Sciatic nerve (tissue), 2 donors: ENCODE results near the gene PROM2. TPM values are rescaled to one million over a fixed set of nuclear protein-coding genes. Genes with fewer than 3 reads are reported as not detected.
A peak's percentile ranks its signal among the peaks of the same experiment; 100 is the strongest.
"Not testable (repeated sequence)": the region's sequence is repeated elsewhere in the genome, so short reads cannot be mapped to it uniquely, and the experiment has no call there.

Experiments used
- ATAC-seq: fragments of 200-7000 bp; cut with Tn5 transposase; one replicate; pipeline ENCODE4 v1.9.1; 2020; ENCODE audit warnings: mild to moderate bottlenecking, moderate library complexity
- DNase-seq: peaks from one replicate; pipeline ENCODE4 v3.0.0-alpha.2; 2020; ENCODE audit warnings: low spot score
- intact Hi-C: fragments of 100-400 bp; cut with DNase I; formaldehyde crosslinking; loops from one replicate; pipeline ENCODE4 v1.14.2; 2022
- total RNA-seq: library from RNA; stranded (reverse); fragmentation: NEBNext Ultra II Directional; extraction: Animal tissue kit (Norgen Biotek cat#: 25700); gene quantifications from one replicate; pipeline ENCODE4 v1.2.1, GENCODE V29; 2021
- donor health status: DM: no; HTN: no; CAD: no.
- donor health status: DM: no; HTN: no; CAD: no.

PROM2 gene
- total RNA-seq, 1 donor from 2014 or later: 3.0 TPM

DNA sequence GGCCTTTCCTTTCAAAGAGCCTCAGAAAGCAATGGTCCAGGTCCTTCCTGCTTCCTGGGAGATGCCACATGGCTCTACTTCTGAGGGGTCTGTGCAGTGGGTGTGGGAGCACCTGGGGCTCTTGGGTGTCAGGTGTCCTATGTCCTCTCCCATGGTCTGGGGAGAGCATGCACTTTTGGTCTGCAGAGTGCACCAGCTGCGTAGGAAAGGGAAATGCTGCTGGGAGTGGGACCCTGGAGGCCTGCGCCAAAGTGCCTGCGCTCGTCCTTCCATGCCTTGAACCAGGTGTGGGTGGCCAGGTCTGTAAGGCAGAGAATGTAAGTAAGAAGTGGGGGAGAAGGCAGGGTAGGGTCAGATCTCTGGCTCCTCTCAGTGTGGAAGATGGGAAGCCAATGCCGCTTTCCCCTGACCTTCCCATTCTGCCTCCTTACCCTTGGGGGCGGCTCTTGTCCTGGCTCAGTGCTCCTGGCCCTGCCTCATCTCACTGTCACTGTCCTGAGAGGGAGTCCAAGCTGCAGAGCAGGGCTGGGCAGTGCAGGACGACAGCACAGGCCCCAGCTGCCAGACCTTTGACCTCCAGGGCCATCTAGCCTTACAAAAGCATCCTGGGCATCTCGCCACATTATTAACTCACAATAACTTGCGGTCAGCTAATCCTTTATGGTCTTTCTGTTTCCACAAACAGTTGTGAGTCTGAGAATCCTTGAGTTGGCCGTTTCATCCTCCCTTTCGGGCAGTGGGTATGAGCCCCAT, 6.6 kb upstream of the PROM2 start:
- ATAC-seq (peak; percentile 33), DNase-seq (no peak)
- intact Hi-C loops: no loop called here

DNA sequence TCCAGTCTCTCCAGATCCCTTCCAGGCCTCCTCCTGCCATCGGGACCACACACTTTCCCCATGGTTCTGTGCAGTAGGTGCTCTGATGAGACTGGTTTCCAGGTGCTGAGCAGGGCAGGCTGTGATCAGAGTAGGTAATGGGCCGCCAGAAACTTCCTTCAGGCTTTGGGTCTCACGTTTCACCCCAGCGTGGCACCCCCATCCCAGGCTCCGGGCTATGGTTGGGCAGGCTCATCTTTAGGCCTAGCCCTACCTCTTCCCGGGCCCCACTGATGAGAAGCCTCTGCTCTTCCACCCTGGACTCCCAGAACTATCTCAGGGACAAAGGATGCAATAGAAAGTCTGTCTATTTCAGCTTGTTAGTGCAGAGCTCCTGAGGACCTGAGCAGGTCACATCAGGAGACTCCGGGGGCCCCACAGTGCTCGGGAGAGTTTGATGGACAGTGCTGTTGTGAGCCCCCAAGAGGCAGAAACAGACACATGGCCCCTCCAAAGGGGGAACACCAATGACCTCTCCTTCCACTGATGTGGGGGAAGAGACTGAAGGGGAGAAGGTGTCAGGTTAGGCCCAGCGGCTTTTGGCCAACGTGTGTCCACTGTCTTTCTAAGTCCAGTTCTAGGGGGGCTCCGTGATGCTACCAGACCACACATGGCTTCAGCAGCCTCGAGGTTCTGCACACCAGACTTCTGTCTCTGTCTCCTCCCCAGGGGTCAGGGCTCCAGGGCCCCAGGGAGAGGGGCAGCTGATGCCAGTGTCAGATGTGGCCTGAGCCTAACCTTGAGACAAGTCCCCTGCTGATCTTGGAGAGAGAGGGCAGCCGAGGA, 5.8 kb upstream of the PROM2 start:
- ATAC-seq: no peak
- peak; percentile 30 for DNase-seq
- intact Hi-C loops: no loop called here

DNA sequence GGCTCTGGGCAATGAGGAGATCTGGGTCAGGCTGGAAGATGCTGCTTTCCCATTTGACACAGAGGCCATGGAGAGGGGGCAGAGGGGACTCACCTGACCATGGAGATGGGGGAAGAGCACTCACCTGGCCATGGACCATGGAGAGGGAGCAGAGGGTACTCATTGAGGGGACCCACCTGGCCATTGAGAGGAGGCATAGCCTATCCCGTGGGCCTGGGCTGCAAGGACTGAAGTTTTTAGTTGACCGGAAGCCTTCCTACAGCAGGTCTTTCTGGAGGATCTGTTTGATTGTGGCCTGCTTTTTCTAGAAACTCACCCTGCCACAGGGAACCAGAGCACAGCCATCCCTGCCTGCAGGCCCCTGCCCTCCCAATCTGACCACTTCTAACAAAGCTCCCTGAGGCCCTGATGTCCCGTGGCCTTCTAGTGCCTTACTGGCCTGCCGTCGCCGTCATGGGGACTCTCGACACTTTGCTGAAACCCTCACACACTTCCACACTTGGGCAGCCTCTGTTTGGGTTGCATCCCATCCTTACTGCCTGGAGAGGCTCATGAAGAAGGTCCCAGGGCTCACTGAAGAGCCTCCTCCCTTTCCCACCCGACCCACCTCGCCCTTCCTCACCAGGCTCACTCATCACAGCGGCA, 5.1 kb upstream of the PROM2 start:
- intact Hi-C loops: no loop called here
- no peak for DNase-seq
- no peak for ATAC-seq

DNA sequence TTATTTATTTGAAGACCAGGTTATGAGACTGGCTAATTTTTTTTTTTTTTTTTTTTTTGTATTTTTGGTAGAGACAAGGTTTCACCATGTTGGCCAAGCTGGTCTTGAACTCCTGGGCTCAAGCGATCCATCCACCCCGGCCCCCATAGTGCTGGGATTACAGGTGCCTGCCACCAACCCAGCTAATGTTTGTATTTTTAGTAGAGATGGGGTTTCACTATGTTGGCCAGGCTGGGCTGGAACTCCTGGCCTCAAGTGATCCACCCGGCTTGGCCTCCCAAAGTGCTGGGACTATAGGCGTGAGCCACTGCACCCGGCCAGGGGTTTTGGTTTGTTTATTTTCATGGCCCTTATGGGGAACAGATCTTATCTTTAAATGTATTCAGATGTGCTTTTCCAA, 4.5 kb upstream of the PROM2 start:
- intact Hi-C loops, DNase-seq, ATAC-seq: not testable (repeated sequence)

DNA sequence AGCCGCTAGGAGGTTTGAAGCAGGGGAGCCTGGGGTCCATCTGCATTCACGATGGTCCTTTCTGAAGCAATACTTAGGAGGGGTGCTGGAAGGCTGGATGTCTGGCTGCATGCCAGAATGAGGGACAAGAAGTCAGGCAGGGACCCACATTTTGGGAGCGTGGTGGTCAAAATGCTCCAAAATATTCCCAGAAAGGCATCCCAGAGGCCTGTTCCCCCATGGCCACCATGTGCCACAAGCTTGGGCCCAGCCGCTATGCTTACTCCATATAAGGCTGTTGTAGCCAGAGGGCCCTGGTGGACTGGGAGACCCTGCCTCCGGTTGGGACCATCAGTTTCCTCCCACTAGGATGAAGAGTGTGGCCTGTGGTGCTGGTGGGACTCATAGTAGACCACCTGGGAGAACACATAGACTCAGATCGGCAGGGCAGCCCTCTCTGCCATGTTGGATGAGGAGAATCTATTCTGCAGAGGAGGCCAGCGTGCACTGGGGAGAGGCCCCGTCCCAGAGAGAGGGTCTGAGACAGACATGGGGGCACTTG, 3.6 kb upstream of the PROM2 start:
- ATAC-seq (no peak), DNase-seq (peak; percentile 53)
- intact Hi-C loops: no loop called here

DNA sequence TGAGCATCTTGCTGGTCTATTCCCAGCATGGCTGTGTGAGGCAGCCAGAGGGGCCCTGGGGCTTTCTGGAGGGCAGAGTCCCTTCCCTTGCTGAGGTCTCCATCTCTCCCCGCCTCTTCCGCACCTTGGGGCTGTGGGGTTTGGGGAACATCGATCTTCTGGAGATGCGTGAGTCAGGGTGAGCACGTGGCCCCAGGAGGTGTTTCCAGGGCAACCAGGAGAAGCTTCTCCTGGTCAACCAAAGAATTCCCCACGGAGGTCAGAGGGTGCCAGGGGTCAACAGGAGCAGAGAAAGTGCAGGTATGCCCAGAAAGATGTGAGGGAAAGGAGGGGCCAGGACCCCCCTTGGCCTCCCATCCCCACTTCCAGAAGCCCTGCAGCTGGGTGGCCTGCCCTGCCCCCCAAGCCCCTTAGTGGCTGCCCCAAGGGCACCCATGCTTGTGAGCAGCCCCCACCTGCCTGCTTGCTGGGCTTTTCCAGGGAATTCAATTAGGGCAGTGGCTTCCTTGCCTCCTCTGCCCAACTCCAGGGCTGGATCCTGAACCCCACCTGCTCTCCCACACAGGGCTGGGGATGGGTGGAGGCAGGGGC, 2.8 kb upstream of the PROM2 start:
- DNase-seq (peak; percentile 37), ATAC-seq (no peak)
- intact Hi-C loops: no loop called here

DNA sequence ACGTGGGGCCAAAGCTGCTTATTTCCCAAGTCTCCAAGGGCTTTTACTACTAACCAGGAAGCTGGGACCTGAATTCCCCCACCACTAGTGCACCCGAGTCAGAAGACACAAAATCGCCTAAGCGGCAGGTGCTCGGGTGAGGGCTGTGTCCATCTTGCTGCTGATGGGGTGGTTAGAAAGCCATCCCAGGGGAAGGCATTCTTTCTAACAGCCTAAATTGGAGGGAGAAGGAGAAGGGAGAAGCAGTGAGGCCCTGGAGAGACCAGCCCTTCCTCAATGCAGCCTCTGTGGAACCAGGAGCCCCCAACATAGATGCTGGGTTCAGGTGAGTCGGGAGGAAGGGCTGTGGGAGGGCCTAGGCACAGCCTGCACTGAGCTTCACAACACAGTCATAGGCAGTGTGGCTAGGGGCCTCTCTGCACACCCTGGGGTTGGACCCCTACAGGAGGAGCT, 1.9 kb upstream of the PROM2 start:
- DNase-seq: no peak
- no peak for ATAC-seq
- intact Hi-C loops: no loop called here

DNA sequence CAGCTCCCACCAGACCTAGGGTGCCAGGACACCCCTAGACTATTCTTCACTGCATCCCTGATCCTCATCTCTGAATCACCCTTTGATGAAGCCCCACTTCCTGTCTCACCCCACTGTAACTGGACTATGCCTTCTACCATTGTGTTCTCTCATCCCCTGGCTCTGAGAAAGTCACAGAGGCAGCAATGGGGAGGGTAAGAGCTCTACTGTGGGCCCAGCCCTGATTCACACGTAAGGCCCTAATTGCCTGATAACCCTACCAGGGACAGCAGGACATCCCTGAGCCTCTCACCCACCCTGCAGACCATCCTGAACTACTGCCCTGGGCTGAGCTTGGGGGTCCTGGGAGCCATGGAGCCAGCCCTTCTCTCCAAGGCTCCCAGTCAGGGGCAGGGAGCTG, 1.5 kb upstream of the PROM2 start:
- intact Hi-C loops: no loop called here
- no peak for DNase-seq
- ATAC-seq: no peak

DNA sequence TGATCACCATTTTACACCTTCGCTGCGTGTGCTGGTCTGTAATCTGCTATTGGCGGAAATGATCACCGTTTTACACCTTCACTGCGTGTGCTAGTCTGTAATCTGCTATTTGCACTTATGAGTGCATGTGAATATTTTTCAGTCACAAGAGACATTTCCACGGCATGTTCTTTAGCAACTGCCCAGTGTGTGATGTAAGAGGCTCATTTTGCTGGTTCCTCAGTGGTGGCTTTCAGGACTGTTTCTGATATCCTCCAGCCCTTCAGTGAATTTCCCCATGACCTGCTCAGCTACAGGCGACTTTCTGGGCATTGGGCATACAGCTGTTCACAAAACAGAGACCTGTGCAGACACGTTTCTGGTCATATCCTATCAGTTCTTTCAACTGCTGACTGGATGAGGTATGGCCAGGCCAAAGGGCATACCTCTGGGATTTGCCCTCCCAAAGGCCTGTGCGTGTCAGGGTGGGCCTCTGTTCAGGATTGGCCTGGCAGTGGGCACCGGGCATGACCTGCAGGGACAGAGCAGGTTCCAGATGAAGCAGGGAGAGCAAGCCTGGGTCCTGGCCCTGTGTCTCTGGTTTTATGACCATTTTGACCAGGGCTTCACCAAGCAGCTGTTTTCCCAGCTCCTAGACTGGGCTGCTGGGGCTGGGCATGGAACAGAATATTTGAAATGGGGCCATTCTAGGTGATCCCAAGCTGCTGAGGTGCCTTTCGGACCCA, 521 bp upstream of the PROM2 start:
- ATAC-seq (no peak), DNase-seq (peak; percentile 37)

DNA sequence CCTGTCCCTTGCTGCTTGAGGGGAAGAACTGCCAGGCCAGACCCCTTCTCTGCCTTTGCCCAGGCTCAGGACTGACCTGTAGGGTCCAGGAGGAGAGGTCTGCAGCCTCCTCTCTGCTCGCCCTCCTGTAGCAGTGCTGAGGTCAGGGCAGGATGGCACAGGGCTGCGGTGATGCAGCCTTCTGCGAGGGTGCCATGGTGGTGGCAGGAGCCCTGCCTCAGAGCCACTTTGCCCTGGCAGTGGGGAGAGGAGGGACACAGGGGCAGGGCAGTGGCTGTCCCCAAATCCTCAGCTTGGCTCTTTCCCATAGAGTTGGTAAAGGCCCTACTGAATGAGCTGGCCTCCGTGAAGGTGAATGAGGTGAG, 884 bp downstream of the PROM2 start:
- ATAC-seq (no peak), DNase-seq (no peak)
- intact Hi-C loops: no loop called here

More for the DNA sequence above, 521 bp upstream of the PROM2 start:
- intact Hi-C loops: no loop called here

DNA sequence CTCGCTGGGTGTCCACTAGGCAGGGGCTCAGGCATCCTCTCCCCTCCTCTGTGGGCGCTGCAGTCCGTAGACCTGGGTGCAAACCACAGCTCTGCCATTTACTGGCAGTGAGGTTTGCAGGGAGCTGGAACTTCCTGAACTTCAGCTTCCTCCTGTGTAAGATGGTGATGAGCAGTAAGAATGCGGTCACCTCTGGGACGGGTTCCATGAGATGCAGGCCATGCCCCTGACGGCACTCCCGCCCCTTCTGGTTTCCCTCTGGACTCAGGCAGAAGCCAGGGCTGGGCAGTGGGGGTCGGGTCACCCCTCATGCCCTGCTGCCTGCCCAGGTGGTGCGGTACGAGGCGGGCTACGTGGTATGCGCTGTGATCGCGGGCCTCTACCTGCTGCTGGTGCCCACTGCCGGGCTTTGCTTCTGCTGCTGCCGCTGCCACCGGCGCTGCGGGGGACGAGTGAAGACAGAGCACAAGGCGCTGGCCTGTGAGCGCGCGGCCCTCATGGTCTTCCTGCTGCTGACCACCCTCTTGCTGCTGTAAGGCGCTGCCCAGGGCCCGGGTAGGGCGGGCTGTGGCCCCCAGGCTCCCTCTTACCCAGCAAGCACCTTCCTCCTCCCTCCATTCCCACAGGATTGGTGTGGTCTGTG, 1.5 kb downstream of the PROM2 start:
- intact Hi-C loops: no loop called here
- no peak for DNase-seq
- no peak for ATAC-seq

DNA sequence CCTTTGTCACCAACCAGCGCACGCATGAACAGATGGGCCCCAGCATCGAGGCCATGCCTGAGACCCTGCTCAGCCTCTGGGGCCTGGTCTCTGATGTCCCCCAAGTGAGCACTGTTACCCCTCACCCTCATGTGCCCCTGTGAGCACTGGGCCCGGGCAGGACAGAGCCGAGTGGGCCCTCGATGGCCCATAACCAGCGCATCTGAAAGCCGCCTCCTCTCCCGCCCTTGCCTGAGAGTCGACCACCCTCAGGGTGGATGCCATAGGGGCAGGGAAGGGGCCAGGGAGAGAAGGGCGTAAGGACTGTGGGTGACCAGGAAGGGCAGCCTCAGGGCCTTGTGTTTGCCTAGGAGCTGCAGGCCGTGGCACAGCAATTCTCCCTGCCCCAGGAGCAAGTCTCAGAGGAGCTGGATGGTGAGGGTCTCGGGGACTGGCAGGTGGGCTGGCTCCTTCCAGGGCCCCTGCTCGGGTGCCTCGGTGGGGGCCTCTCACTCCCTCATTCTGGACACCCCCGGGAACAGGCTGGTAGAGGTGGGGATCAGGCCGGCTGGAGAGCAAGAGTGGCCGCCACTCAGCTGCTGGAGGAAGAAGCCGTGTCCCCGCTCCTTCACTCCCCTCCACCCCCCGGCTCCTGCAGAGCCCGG, 2.1 kb downstream of the PROM2 start:
- DNase-seq: no peak
- ATAC-seq: no peak

DNA sequence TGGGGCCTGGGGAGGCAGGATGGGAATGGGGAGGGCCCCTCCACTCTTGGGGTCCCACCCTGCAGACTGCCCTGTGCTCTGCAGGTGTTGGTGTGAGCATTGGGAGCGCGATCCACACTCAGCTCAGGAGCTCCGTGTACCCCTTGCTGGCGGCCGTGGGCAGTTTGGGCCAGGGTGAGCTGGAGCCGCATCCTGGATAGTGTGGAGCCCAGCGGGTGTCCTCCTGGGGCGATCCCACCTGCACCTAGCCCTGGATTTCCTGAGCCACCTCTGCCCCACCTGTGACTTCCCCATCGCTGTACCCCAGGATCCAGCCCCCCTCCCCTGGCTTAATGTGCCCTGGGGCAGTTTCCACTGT, 2.6 kb downstream of the PROM2 start:
- ATAC-seq: no peak
- DNase-seq: no peak
- intact Hi-C loops: no loop called here

More for the DNA sequence above, 2.1 kb downstream of the PROM2 start:
- intact Hi-C loops: no loop called here

DNA sequence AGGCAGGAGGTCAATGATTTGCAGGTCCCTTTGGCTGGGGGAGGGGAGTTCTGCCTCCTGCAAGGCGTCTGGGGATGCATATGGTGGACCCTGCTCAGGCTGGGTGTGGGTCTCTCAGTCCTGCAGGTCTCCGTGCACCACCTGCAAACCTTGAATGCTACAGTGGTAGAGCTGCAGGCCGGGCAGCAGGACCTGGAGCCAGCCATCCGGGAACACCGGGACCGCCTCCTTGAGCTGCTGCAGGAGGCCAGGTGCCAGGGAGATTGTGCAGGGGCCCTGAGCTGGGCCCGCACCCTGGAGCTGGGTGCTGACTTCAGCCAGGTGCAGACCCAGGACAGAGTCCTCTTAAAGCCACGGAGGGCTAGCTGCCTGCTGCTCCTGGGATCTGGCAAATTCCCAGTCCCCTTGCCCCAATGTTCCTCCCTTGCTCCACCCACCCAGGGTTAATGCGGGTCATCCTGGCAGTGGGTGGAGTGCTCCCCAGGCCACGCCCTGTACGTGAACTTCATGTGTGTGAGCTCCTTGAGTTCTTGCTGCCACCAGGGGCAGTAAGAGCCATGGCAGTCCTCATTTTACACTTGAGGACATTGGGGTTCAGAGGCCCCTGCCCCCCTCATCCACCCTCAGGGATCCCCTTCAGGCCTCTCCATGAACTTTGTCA, 3.1 kb downstream of the PROM2 start:
- intact Hi-C loops: no loop called here
- ATAC-seq (no peak), DNase-seq (no peak)

DNA sequence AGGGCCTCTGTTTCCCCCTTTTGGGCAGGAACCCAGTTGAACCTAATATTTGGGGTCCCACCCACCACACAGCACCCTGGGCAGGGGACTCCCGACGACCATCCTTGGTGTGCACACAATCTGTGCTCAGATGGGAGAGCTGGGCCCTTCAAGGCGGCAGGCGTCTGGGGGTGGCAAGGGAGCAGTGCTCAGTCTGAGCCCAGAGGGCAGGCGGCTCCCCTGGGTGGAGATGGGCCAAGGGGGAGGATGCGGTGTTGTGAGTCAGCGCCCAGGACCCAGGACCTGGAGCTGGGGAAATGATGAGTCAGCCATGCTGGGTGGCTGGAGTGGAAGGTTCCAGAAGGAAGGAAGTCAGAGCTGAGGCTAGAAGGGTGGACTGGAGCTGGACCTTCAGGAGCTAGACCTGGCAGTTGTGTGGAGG, 3.8 kb downstream of the PROM2 start:
- DNase-seq (no peak), ATAC-seq (no peak)
- intact Hi-C loops: no loop called here

DNA sequence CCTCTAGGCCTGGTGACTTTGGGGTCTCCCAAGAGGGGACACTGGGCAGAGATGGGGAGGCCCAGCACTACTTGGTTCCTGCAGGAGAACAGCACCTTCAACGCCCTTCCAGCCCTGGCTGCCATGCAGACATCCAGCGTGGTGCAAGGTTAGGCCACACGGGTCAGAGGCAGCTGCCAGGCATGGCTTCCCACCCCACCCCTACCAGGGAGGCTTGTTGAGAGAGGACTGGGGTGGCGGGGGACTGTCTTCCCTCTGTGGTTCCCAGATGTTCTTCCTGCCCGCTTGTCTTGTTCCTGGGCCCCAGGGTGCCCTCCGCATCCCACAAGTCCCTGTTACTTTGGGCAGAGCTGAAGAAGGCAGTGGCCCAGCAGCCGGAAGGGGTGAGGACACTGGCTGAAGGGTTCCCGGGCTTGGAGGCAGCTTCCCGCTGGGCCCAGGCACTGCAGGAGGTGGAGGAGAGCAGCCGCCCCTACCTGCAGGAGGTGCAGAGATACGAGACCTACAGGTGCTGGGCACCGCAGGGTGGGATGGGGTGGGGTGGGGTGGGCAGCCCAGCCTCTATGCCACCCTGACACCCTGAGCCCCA, 4.5 kb downstream of the PROM2 start:
- intact Hi-C loops: no loop called here
- DNase-seq (no peak), ATAC-seq (no peak)

DNA sequence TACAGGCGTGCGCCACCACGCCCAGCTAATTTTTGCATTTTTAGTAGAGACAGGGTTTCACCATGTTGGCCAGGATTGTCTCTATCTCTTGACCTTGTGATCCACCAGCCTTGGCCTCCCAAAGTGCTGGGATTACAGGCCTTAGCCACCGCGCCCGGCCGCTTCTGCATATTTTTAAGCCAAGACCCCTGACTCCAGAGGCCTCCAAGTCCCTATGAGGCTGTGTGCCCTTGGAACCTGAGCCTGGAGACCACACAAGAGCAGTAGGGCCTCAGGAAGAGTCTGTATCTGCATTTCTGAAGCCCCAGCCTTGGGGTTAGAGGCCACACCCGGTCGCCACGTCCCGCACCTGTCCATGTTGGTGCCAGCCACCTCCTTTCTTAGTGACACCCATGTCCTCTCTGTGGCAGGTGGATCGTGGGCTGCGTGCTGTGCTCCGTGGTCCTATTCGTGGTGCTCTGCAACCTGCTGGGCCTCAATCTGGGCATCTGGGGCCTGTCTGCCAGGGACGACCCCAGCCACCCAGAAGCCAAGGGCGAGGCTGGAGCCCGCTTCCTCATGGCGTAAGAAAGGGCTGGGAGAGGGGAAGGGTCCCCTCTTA, 5.3 kb downstream of the PROM2 start:
- intact Hi-C loops: no loop called here
- ATAC-seq (no peak), DNase-seq (no peak)
